Neural progenitor cell (in vitro differentiated cells): ENCODE data around the gene LENG9. TPM values are rescaled to one million over a fixed set of nuclear protein-coding genes. Genes with fewer than 3 reads are reported as not detected.

Experiments used
- DNase-seq: peaks from one replicate; pipeline ENCODE4 v3.0.0-alpha.2; 2016; ENCODE audit warnings: low spot score
- H2AFZ ChIP-seq: fragments of 200-600 bp; sonication (generic); replicated peaks from 2 replicates; pipeline ENCODE4 v1.6.1; 2016; ENCODE audit warnings: antibody characterized with exemption
- H3F3A ChIP-seq: fragments of 200-600 bp; sonication (generic); 2 replicates; pipeline ENCODE4 v1.6.1; 2016; ENCODE audit warnings: antibody characterized with exemption, low read depth
- H3K27ac ChIP-seq: fragments of 200-600 bp; sonication (generic); 2 replicates; pipeline ENCODE4 v1.5.1; 2016; ENCODE audit warnings: mild to moderate bottlenecking
- H3K27me3 ChIP-seq: fragments of 200-600 bp; sonication (generic); 2 replicates; pipeline ENCODE4 v1.6.1; 2016; ENCODE audit warnings: mild to moderate bottlenecking, moderate library complexity
- H3K36me3 ChIP-seq: fragments of 200-600 bp; sonication (generic); 2 replicates; pipeline ENCODE4 v1.5.1; 2016
- H3K4me1 ChIP-seq: fragments of 200-600 bp; sonication (generic); 2 replicates; pipeline ENCODE4 v1.6.1; 2016; ENCODE audit warnings: mixed run types
- H3K4me2 ChIP-seq: fragments of 200-600 bp; sonication (generic); 2 replicates; pipeline ENCODE4 v1.6.1; 2016
- H3K4me3 ChIP-seq: fragments of 200-600 bp; sonication (generic); 2 replicates; pipeline ENCODE4 v1.5.1; 2016
- H3K79me2 ChIP-seq: fragments of 200-600 bp; sonication (generic); 2 replicates; pipeline ENCODE4 v1.6.1; 2016; ENCODE audit warnings: low read depth
- H3K9ac ChIP-seq: fragments of 200-600 bp; sonication (generic); 2 replicates; pipeline ENCODE4 v1.6.1; 2016
- H3K9me3 ChIP-seq: fragments of 200-600 bp; sonication (generic); 2 replicates; pipeline ENCODE4 v1.5.1; 2016; ENCODE audit warnings: low read depth
- H4K20me1 ChIP-seq: fragments of 200-600 bp; sonication (generic); 2 replicates; pipeline ENCODE4 v1.6.1; 2016; ENCODE audit warnings: low read depth
- H3K27ac Mint-ChIP-seq: 3 replicates; pipeline ENCODE4 v1.8.0; 2021; ENCODE audit warnings: mixed read lengths
- H3K27me3 Mint-ChIP-seq: 2 replicates; pipeline ENCODE4 v1.8.0; 2022; ENCODE audit warnings: low read depth, mild to moderate bottlenecking, inconsistent platforms, moderate library complexity, mixed read lengths; ENCODE audit not compliant: insufficient read depth
- H3K36me3 Mint-ChIP-seq: 3 replicates; pipeline ENCODE4 v1.8.0; 2021; ENCODE audit warnings: mixed read lengths
- H3K4me1 Mint-ChIP-seq: 3 replicates; pipeline ENCODE4 v1.8.0; 2021; ENCODE audit warnings: mixed read lengths
- H3K4me3 Mint-ChIP-seq: 3 replicates; pipeline ENCODE4 v1.8.0; 2021; ENCODE audit warnings: mild to moderate bottlenecking, moderate library complexity, mixed read lengths
- H3K9me3 Mint-ChIP-seq: 3 replicates; pipeline ENCODE4 v1.8.0; 2020; ENCODE audit warnings: mixed read lengths
- CTCF ChIP-seq: fragments of 200-600 bp; sonication (generic); IDR thresholded peaks from 2 replicates; pipeline ENCODE4 v1.5.1; 2017; ENCODE audit warnings: antibody characterized with exemption, mild to moderate bottlenecking
- EZH2 ChIP-seq: fragments of 200-600 bp; sonication (generic); IDR thresholded peaks from 2 replicates; pipeline ENCODE4 v1.6.1; 2017; ENCODE audit warnings: antibody characterized with exemption, mild to moderate bottlenecking, moderate library complexity
- EZH2phosphoT487 ChIP-seq: fragments of 200-600 bp; sonication (generic); IDR thresholded peaks from 2 replicates; pipeline ENCODE4 v1.6.1; 2017; ENCODE audit warnings: antibody characterized with exemption
- total RNA-seq: library from RNA; depleted of rRNA; stranded (reverse); fragments of >200 nt; gene quantifications from 2 replicates; pipeline ENCODE4 v1.2.3, GENCODE V29; 2015; ENCODE audit warnings: low replicate concordance

Gene LENG9
- total RNA-seq, 1 donor from 2014 or later: 0.79 TPM

DNA sequence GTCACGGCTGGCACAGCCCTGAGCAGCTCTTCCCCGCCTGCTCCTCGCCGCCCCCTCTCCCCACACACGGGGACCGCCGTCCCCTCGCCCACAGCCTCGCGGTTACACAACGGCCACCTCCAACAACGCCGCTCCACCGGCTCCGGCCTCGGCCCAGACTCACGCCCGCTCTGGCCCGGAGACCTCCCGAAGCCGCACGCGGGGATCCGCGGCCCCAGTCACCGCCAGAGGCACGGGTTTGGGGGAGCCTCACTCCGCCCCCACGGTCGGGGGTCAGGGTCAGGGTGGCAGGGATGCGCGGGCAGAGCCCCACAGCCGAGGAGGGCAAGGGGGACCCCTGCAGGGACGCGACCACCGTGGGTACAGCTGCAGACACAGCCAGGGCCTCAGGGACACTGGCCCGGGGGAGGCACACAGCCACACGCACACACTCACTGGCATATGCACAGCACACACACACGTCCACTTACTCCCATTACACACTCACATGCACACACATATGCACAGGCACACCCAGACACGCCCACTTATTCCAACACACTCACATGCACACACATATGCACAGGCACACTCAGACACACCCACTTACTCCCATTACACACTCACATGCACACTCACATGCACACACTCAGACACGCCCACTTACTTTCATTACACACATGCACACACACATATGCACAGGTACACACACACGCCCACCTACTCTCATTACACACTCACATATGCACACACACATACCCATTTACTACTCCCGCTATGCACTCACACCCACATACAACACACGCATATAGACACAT is 46.7 kb downstream of the LENG9 start:
- Histone ChIP-seq H3K27ac (no peak overlapping the region), H3K4me2 (peak overlapping the region; percentile 99), H3K4me3 (peak overlapping the region; percentile 100)

GRCh38 chr19:54415901-54416673 is 47.5 kb downstream of the LENG9 start:
- Histone ChIP-seq H3K4me3 (peak overlapping the region; percentile 100), H3K36me3 (no peaks in the 10 kb centered on the region), H3F3A (peaks cover 37% of the 10 kb centered on the region), H4K20me1 (peaks cover 17% of the 10 kb centered on the region), H3K79me2 (peaks cover 46% of the 10 kb centered on the region), H2AFZ (no peak overlapping the region), H3K9ac (peak overlapping the region; percentile 61), H3K4me1 (peaks cover 33% of the 10 kb centered on the region), H3K4me2 (peak overlapping the region; percentile 99), H3K27me3 (peaks cover 11% of the 10 kb centered on the region), H3K9me3 (no peaks in the 10 kb centered on the region), H3K27ac (peak overlapping the region; percentile 67)
- peaks cover 12% of the 10 kb centered on the region for H3K36me3 Mint-ChIP-seq
- H3K4me3 Mint-ChIP-seq: peak overlapping the region; percentile 85
- H3K27me3 Mint-ChIP-seq: peaks cover 15% of the 10 kb centered on the region
- peak; percentile 19 for DNase-seq
- peaks cover 8% of the 10 kb centered on the region for H3K9me3 Mint-ChIP-seq
- peak overlapping the region; percentile 83 for H3K27ac Mint-ChIP-seq
- peaks cover 34% of the 10 kb centered on the region for H3K4me1 Mint-ChIP-seq
- no peak for TF ChIP-seq EZH2phosphoT487
- TF ChIP-seq EZH2: no peak

More for the DNA sequence above, 46.7 kb downstream of the LENG9 start:
- H3K9me3 Mint-ChIP-seq: peaks cover 8% of the 10 kb centered on the region
- Histone ChIP-seq H3K9ac (no peak overlapping the region), H3K36me3 (no peaks in the 10 kb centered on the region), H2AFZ (no peak overlapping the region), H4K20me1 (peaks cover 24% of the 10 kb centered on the region), H3K27me3 (peaks cover 11% of the 10 kb centered on the region), H3K79me2 (peaks cover 46% of the 10 kb centered on the region), H3K4me1 (peaks cover 41% of the 10 kb centered on the region), H3K9me3 (no peaks in the 10 kb centered on the region), H3F3A (peaks cover 45% of the 10 kb centered on the region)
- peaks cover 12% of the 10 kb centered on the region for H3K36me3 Mint-ChIP-seq
- peak overlapping the region; percentile 85 for H3K4me3 Mint-ChIP-seq
- DNase-seq: peak; percentile 34
- H3K4me1 Mint-ChIP-seq: peaks cover 42% of the 10 kb centered on the region
- peaks cover 15% of the 10 kb centered on the region for H3K27me3 Mint-ChIP-seq
- TF ChIP-seq EZH2phosphoT487 (no peak), EZH2 (no peak), CTCF (no peak)
- H3K27ac Mint-ChIP-seq: peak overlapping the region; percentile 39

- Histone ChIP-seq H3K27ac (peak within 1 kb of the TSS; percentile 67), H3K79me2 (peaks cover 46% of the 10 kb centered on the region), H3K4me2 (peak within 1 kb of the TSS; percentile 99), H3K4me1 (peaks cover 34% of the 10 kb centered on the region), H3K36me3 (no peaks in the 10 kb centered on the region), H3K4me3 (peak within 1 kb of the TSS; percentile 100), H3K27me3 (peaks cover 11% of the 10 kb centered on the region), H3F3A (peaks cover 30% of the 10 kb centered on the region), H3K9ac (peak within 1 kb of the TSS; percentile 61), H2AFZ (no peak within 1 kb of the TSS), H4K20me1 (peaks cover 17% of the 10 kb centered on the region), H3K9me3 (no peaks in the 10 kb centered on the region)
- H3K36me3 Mint-ChIP-seq: peaks cover 12% of the 10 kb centered on the region
- H3K4me1 Mint-ChIP-seq: peaks cover 36% of the 10 kb centered on the region
- H3K4me3 Mint-ChIP-seq: peak within 1 kb of the TSS; percentile 87
- H3K27me3 Mint-ChIP-seq: peaks cover 18% of the 10 kb centered on the region
- TF ChIP-seq CTCF (peak; percentile 65), EZH2 (no peak)
- H3K27ac Mint-ChIP-seq: peak within 1 kb of the TSS; percentile 83
- peak; percentile 78 for DNase-seq
- H3K9me3 Mint-ChIP-seq: peaks cover 8% of the 10 kb centered on the region
Measured at GRCh38 chr19:54415208-54415900, 48.2 kb downstream of the LENG9 start, which contains the start of gene TTYH1. TTYH1 (plus strand) TSS chr19:54415464; CDS start chr19:54415553, 89 bp downstream.
